NCI-H446 treated with DMSO at 0.1 percent for 48 hours (cell line): ENCODE data around the gene USP9Y.
"Not testable (repeated sequence)": the region's sequence is repeated elsewhere in the genome, so short reads cannot be mapped to it uniquely, and the experiment has no call there.

ENCODE experiments used
- DNase-seq: peaks from one replicate; lab custom pipeline; 2025; lab: John Stamatoyannopoulos, UW

Gene USP9Y, protein sequence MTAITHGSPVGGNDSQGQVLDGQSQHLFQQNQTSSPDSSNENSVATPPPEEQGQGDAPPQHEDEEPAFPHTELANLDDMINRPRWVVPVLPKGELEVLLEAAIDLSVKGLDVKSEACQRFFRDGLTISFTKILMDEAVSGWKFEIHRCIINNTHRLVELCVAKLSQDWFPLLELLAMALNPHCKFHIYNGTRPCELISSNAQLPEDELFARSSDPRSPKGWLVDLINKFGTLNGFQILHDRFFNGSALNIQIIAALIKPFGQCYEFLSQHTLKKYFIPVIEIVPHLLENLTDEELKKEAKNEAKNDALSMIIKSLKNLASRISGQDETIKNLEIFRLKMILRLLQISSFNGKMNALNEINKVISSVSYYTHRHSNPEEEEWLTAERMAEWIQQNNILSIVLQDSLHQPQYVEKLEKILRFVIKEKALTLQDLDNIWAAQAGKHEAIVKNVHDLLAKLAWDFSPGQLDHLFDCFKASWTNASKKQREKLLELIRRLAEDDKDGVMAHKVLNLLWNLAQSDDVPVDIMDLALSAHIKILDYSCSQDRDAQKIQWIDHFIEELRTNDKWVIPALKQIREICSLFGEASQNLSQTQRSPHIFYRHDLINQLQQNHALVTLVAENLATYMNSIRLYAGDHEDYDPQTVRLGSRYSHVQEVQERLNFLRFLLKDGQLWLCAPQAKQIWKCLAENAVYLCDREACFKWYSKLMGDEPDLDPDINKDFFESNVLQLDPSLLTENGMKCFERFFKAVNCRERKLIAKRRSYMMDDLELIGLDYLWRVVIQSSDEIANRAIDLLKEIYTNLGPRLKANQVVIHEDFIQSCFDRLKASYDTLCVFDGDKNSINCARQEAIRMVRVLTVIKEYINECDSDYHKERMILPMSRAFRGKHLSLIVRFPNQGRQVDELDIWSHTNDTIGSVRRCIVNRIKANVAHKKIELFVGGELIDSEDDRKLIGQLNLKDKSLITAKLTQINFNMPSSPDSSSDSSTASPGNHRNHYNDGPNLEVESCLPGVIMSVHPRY (N-terminal part only)

GRCh38 chrY:12701181-12701695 is at the start of gene USP9Y:
Gene USP9Y, plus strand, starts transcription at chrY:12701231. Its CDS starts 8,217 bp downstream, at chrY:12709448.
- no peak for DNase-seq

DNA sequence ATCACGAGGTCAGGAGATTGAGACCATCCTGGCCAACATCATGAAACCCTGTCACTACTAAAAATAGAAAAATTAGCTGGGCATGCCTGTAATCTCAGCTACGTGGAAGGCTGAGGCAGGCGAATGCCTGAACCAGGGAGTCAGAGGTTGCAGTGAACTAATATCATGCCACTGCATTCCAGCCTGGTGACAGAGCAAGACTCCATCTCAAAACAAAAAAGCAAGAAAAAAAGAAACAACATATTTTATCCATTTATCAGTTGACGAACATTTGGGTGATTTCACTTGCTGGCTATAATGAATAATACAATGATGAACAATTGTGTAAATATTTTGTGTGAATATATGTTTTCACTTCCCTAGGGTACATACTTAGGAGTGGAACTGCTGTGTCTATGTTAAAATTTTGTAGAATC is 49.4 kb upstream of the USP9Y start:
- DNase-seq = no peak

DNA sequence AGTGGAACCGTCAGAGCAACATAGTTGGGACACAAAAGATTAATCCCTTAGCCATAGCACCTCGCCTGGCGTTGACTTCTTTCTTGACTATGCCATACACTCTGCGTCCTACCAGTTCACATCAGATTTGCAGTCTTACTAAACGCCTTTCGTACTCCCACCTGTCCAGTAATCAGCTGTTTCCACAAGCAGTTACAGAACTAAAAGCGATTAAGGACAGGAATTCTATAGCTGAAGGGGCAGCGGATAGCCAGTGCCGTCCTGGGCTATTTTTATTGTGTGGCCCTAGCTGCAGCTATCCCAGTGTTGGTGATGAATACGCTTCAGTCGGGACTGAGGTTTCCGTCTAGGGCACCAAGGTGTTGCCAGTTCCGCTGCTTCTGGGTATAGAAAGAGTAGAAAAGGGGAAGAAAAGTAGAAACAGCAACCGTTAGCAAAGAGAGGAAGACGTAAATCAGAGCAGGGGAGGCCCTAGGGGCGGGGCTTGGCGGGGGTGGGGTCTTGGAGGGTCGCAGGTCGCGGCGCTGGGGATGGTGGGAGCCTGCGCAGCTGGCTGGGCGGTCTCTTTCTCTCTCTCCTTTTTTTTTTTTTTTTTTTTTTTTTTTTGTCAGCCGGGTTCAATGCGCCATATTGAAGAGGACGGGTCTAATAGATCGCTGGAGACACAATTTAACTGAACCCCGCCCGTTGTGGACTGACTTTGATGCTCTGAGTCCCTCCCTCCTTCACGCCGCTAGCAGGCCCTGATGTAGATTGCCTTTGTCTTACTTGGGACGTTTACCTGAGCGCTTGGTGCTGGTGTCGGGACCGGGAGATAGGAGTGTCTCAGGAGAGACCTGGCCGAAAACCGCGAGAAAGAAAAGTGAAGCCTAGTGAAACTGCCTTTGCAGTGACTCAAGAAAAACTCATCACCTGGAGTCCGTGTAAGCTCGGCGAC is 39.0 kb upstream of the USP9Y start:
- peak; percentile 10 for DNase-seq

DNA sequence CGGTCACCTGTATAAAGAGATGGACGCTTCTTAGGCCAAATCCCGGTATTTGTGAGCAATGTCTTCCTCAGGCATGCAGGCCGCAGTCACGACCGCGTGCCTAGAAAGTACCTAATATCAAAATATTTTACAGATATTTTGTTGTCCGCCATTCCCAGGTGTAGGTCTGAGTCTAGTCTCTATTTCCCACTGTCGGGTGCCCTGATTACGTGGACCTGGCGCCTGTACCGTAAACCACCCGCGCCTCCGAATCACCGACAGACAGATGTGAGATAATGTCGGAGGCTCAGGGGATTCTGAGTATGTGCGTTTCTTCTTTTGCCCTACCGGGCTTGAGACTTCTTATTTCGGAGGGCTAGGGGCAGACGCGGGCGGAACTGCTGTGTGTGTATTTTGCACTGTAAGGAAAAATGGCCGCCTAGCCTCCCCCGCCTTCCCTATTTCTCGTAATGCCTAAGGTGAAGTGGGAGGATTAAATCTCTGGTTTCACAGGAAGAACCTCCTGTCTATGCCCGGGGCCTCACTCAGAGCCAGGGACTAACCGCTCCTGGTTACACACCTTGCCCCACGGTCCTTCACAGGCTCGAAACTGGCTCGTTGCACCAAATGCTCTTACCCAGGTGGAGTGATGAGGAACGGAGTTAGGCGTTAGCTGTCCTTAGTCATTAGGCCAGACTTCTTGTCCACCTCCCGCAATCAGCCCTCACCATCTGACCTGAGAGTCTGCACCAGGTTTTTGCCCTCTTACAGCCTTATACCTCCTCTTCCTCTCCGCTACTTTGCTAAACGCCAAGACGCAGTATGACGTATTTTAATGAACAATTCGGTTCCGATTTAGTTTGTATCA is 38.1 kb upstream of the USP9Y start:
- no peak for DNase-seq

- not testable (repeated sequence) for DNase-seq
Observed at GRCh38 chrY:12663845-12664244, 37.2 kb upstream of the USP9Y start.

- no peak for DNase-seq
Observed at GRCh38 chrY:12678111-12678510, 22.9 kb upstream of the USP9Y start.

GRCh38 chrY:12681535-12681934 is 19.5 kb upstream of the USP9Y start:
- no peak for DNase-seq

- DNase-seq = no peak
Observed at GRCh38 chrY:12688337-12688736, 12.7 kb upstream of the USP9Y start.

DNA sequence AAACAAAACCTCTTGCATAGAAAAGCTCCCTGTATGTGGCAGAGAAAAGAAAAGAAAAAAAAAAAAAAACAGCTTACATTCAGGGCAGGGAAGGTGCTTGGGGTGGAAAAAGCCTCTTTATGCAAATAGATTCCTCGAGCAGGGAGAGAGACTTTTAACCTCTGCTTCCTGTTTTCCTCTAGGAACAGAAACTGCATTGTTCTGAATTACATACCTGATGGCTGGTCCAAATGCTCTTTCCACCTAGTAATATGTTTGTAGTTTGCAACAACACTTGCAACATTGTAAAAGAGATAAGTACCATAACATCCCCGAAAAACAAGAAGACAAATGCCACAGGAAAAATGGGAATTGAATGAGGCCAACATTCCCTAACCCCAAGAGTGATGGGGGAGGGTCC is 944 bp upstream of the USP9Y start:
- DNase-seq = no peak

DNA sequence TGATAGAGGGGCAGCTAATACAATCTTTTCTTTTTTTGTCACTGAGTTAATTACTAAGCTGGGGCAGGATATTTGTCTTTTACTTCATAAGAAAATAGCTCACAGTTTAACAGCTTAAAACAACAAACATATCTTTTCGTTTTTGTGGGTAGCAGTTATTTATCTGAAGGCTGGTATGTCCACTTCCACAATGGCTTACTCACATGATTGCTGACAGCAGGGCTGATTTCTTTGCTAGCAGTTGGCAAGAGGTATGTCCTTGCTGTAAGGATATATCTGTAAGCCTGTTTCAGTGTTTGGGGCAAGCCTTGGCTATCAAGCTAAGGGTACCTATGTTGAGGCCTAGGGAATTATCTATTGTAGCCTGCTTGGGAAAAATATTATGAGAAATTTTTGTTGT is 1.1 kb downstream of the USP9Y start:
- DNase-seq = no peak

- no peak for DNase-seq
Observed at GRCh38 chrY:12710460-12710859, 9.4 kb downstream of the USP9Y start.

DNA sequence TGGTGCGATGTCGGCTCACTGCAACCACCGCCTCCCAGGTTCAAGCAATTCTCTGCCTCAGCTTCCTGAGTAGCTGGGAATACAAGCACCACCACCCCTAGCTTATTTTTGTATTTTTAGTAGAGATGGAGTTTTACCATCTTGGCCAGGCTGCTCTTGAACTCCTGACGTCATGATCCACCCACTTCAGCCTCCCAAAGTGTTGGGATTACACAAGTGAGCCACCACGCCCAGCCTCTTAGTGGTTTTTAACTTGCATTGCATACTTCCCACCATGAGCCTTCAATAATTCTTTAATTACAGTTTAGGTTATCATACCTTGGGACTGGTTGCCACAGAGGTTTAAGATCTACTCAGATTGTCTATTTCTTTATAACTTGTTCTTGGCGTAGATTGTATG is 14.3 kb downstream of the USP9Y start:
- DNase-seq = no peak

- no peak for DNase-seq
Observed at GRCh38 chrY:12729746-12730145, 28.7 kb downstream of the USP9Y start.

GRCh38 chrY:12733625-12734024 is 32.6 kb downstream of the USP9Y start:
- no peak for DNase-seq

DNA sequence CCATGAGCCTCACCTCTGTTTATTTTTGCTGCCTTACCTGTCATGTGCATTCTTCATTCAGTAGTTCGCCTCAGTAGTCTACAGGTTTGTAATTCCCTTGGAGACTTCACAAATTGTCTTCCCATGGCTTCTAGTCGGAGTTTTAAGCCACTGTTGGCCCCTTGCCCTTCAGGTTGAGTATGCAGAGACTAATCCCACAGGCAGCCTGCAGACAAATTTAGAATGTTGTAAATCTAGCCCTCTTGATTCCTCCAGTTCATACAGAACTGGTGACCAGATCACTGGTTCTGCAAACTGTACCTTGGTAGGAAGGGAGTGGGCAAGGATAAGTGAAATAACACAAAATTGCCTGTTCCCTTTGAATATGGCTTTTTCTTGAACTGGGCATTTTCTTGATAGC is 33.0 kb downstream of the USP9Y start:
- DNase-seq = no peak

DNA sequence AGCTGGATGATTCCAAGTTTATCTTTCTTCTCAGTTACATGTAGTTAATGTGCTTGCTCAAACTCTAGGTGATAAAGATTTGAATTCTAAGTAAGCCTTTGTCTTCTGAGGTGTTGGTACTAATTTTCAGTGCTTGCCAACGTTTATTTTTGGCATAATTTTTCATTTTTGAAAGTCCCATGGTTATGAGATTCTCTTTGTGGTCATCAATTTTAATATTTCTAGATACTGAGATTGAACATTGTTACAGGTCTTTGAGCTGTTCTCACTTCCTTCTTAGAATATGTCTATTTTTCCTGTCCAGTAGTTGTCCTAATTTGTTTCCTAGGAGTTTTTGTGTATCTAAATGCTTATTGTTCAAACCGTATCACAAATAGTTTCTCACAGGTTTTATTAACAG is 40.4 kb downstream of the USP9Y start:
- DNase-seq = no peak

GRCh38 chrY:12742725-12743124 is 41.7 kb downstream of the USP9Y start:
- DNase-seq = no peak

DNA sequence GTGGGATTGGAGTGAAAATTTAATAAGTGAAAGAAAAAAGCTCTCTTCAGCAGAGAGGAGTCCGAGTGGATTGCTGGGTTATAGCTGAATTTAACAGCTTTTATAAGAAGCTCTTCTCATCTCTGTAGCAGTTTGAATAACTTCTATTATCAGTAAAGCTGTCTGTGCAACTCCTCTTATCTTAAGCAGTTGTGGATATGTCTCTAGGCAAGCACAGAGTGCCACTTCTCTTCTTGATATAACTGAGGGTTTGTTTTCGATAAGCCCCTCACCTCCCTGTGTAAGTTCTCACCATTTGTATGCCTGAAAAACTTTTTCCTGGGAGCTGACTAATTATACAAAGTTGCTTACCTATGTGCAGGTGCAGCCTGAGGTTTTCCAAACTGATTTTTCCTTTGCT is 43.1 kb downstream of the USP9Y start:
- no peak for DNase-seq

DNA sequence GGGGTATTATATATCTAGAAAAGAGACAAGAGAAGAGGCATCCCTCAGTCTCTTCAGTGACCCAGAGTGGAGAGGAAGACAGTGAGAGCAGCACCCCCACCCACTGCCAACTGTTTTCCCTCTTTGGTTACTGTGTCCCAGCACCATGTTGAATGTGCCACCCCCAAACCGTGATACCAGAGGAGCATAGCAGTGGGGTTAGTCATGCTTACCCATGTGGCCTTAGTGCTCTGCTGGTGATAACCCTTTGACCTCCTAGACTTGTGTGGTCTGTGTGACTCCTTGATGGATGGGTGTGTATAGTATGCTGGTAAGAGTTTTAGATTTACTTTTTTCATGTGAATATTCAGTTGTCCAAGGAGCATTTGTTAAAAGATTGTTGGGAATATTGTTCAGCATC is 48.3 kb downstream of the USP9Y start:
- DNase-seq = no peak

DNA sequence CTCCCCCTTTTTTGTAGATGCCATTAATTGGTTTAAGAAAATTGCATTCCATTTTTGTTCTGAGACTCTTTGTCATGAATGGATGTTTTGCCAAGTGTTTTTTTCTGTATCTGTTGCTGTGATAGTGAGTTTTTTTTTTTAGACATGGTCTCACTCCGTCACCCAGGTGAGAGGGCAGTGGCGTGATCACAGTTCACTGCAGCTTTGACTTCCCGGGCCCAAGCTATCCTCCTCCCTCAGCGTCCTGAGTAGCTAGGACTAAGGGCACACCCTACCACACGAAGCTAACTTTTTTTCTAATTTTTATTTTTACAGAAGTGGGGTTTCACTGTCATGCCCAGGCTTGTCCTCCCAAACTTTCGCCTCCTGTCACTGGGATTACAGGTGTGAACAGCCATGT is 51.8 kb downstream of the USP9Y start:
- no peak for DNase-seq

GRCh38 chrY:12756021-12756420 is 55.0 kb downstream of the USP9Y start:
- DNase-seq = no peak
